Activated CD4-positive, alpha-beta T cell treated with anti-CD3 and anti-CD28 coated beads, Interleukin-2, amount 50 U/mL, for 1 hour (primary cell): ENCODE data around the gene ZNF593OS.

Experiments used
- DNase-seq: peaks from one replicate; pipeline ENCODE4 v3.0.0-alpha.2; 2020

Gene ZNF593OS

GRCh38 chr1:26124418-26125331, 47.0 kb downstream of the ZNF593OS start:
- DNase-seq, result no peak

DNA sequence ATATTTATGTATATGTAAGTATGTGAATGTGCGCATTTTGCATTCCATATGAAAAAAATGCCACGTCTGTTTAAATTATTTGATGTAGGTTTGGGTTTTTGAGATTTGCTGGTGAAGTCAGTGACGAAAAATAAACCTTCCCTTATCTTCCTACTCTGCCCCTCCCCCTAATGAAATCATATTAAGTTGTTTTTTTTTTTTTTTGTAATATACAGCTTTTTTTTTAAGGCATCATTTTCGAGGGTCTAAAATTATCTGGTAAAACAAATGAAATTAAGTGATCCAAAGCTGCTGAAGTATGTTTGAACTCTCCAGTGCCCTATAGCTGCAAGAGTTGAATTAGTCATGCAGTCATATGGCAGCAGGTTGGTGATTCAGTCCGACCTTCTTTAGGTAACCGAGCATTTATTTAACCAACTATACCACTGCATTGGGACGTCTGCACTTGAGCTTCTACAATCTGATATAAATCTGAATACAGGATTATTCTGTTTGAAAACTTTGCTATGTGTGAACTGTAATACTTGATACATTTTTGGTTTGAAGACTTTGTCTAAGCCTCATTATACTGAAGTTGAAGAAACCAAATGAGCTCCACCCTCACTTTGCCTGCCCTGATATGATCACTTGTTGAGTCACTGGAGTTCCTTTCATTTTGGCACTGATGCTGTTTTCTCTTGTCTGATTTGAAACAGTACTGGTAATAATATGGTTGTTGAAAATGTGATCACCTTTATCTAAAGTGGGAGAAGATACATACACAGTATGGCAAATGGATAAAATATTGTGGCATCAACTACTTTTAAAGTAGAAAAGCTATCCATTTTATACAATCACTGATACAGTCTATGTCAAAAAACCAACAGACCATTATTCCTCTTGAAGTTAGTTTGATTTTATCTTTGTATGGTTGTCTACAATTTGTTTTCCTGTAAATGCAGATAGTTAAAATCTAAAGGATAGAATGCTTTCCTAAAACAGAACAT, 48.4 kb downstream of the ZNF593OS start:
- DNase-seq, result no peak

DNA sequence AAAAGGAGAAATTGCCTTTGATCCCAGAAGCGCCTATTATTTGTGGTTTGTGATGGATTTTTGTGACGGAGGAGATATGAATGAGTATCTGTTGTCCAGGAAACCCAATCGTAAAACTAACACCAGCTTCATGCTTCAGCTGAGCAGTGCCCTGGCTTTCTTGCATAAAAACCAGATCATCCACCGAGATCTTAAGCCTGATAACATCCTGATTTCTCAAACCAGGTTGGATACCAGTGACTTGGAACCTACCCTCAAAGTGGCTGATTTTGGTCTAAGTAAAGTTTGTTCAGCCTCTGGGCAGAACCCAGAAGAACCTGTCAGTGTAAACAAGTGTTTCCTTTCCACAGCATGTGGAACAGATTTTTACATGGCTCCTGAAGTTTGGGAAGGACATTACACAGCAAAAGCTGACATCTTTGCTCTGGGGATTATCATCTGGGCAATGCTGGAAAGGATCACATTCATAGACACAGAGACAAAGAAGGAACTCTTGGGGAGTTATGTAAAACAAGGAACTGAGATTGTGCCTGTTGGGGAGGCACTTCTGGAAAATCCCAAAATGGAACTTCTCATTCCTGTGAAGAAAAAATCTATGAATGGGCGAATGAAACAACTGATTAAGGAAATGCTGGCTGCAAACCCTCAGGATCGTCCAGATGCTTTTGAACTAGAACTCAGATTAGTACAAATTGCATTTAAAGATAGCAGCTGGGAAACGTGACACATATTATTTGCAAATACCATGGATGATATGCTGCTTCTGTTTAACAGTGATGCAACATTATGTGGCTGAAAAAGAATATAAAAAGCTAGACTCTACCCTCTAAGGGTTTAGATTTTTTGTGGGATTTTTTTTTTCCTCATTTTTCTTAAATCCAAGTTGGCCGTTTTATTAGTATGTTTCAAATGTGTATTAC, 49.5 kb downstream of the ZNF593OS start:
- no peak for DNase-seq

- DNase-seq, result no peak
These were observed 51.6 kb downstream of the ZNF593OS start for GRCh38 chr1:26119892-26120608.
